ENCODE data around the gene CLIC4.
"Not testable (repeated sequence)": the region's sequence is repeated elsewhere in the genome, so short reads cannot be mapped to it uniquely, and the experiment has no call there.

Gene CLIC4

DNA sequence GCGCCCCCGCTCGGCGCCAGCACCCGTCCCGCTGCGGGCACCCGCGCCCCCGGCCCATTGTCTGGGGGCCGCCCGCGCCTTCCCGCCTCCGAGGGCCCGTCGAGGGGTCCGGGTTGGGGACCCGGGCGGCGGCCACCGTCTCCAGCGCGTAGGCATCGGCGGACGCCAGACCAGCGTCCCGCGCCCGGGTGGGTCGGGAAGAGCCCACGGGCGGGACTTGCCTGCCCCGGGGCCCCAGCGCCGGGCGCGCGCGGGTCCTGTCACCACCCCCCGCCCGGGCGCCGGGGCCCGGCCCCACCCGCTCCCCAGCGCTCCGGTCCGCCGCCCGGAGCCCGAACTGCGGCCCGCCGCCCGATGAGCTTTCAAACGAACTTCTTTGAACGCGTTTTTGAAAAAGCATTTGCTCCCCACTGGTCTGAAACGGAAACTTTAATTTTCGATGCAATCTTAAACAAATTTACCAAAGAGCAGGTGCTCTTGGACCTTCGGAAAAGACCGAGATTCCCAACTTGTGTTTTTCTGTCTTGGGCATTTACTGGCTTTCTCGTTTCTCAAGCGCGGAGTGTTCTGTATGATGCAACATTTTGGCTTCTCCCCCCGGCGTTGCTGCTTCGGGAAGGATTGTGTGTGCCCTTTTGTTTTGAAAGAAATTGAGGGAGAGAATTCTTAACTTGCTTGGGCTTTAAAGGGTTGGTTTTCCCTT, 615 bp downstream of the CLIC4 start:
- no peak for DNase-seq (ENCODE audit: low read depth in 2 of 2)

GRCh38 chr1:24748191-24749121, 3.2 kb downstream of the CLIC4 start:
- DNase-seq (ENCODE audit: low read depth in 2 of 2) = no peak

GRCh38 chr1:24749252-24749651, 4.0 kb downstream of the CLIC4 start:
- no peak for DNase-seq (ENCODE audit: low read depth in 2 of 2)

- no peak for DNase-seq (ENCODE audit: low read depth in 2 of 2)
Measured at GRCh38 chr1:24749886-24750285, 4.6 kb downstream of the CLIC4 start.

DNA sequence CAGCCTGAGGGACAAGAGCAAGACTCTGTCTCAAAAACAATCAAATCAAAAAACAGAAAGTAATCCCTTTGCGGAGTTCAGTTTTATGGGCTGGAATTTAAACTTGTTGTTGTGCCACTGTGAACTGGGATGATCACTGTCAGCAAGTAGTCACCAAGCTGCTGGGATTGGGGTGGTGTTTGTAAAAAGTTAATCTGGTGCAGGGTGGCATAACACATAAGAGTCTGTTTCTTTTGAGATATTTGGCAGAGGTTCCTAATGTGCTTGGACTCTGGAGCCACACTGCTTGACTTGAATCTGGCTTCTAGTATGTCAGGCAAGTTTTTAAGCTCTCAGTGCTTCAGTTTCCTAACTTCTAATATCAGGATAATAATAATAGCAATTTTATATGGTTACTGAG, 6.6 kb downstream of the CLIC4 start:
- no peak for DNase-seq (ENCODE audit: low read depth in 2 of 2)

DNA sequence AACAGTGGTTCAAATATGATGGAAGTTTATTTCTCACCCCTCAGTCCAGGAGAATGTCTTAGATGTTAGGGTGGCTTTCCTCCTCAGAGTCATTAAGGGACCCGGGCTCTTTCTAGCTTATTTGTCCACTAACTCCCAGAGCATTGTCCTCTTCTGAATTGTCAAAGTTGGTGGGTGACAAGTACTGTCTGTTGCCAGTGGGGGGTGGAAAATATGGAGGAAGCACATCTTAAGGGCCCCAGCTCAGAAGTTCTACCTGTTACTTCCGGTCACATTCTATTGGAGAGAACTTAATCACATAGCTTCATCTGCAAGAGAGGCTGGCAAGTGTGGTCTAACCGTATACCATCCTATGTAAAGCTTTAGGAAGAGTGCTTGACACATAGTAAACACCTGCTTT, 7.1 kb downstream of the CLIC4 start:
- no peak for DNase-seq (ENCODE audit: low read depth in 2 of 2)

GRCh38 chr1:24754229-24754628, 9.0 kb downstream of the CLIC4 start:
- DNase-seq (ENCODE audit: low read depth in 2 of 2) = no peak

DNA sequence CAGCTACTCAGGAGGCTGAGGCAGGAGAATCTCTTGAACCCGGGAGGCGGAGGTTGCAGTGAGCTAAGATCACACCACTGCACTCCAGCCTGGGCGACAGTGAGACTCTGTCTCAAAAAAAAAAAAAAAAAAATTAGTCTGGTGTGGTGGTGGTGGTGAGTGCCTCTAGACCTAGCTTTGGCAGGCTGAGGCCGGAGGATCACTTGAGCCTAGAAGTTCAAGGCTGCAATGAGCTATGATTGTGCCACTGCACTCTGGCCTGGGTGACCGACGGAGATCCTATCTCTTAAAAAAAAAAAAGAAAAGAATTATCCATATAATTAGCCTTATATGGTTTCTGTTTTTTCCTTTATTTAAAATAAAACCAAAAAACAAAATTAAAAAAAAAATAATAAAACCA, 10.1 kb downstream of the CLIC4 start:
- DNase-seq (ENCODE audit: low read depth in 2 of 2) = not testable (repeated sequence)

- DNase-seq (ENCODE audit: low read depth in 2 of 2) = no peak
Measured at GRCh38 chr1:24756395-24756794, 11.1 kb downstream of the CLIC4 start.

GRCh38 chr1:24759492-24759891, 14.2 kb downstream of the CLIC4 start:
- no peak for DNase-seq (ENCODE audit: low read depth in 2 of 2)

GRCh38 chr1:24761582-24761981, 16.3 kb downstream of the CLIC4 start:
- no peak for DNase-seq (ENCODE audit: low read depth in 2 of 2)

- no peak for DNase-seq (ENCODE audit: low read depth in 2 of 2)
Measured at GRCh38 chr1:24762133-24762676, 17.0 kb downstream of the CLIC4 start.

DNA sequence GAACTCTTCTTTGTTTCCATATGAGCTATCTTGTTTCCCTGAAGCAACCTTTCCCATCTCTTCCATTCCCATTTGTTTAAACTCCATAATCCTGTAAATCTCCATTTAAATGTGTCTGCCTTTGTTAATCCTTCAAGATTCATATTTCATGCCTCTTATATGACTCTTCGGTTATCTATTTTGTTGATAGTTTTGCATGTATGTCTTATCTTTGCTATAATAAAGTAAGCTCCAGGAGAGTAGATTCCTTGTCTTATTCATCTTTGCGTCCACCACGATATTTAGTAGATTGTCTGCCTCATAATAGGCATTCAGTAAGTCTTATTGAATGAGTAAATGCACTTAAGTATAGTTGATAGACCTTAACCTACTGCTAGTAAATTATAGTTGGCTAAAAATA, 18.4 kb downstream of the CLIC4 start:
- no peak for DNase-seq (ENCODE audit: low read depth in 2 of 2)

GRCh38 chr1:24764439-24764838, 19.2 kb downstream of the CLIC4 start:
- no peak for DNase-seq (ENCODE audit: low read depth in 2 of 2)

GRCh38 chr1:24764848-24765247, 19.6 kb downstream of the CLIC4 start:
- no peak for DNase-seq (ENCODE audit: low read depth in 2 of 2)

- no peak for DNase-seq (ENCODE audit: low read depth in 2 of 2)
Measured at GRCh38 chr1:24765308-24765988, 20.2 kb downstream of the CLIC4 start.

DNA sequence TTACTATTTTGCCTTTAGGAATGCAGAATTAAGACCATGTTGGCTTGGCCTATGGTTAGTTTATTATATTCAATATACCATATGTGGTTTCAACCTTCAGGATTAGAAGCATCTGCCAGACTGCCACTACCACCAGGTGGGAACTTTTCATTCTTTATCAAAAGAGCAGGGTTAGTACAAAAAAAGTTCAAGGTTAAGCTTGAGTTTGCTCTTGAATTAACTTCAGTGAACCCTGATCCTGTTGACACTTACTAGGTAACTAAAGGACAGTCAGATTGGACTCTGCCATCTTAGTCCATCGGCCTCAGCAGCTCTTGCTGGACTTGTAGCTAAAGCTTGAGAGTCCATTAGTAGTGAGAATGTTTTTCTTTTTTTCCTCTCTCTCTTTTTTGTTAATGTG, 22.1 kb downstream of the CLIC4 start:
- DNase-seq (ENCODE audit: low read depth in 2 of 2) = no peak

- no peak for DNase-seq (ENCODE audit: low read depth in 2 of 2)
Measured at GRCh38 chr1:24768873-24769605, 23.8 kb downstream of the CLIC4 start.

DNA sequence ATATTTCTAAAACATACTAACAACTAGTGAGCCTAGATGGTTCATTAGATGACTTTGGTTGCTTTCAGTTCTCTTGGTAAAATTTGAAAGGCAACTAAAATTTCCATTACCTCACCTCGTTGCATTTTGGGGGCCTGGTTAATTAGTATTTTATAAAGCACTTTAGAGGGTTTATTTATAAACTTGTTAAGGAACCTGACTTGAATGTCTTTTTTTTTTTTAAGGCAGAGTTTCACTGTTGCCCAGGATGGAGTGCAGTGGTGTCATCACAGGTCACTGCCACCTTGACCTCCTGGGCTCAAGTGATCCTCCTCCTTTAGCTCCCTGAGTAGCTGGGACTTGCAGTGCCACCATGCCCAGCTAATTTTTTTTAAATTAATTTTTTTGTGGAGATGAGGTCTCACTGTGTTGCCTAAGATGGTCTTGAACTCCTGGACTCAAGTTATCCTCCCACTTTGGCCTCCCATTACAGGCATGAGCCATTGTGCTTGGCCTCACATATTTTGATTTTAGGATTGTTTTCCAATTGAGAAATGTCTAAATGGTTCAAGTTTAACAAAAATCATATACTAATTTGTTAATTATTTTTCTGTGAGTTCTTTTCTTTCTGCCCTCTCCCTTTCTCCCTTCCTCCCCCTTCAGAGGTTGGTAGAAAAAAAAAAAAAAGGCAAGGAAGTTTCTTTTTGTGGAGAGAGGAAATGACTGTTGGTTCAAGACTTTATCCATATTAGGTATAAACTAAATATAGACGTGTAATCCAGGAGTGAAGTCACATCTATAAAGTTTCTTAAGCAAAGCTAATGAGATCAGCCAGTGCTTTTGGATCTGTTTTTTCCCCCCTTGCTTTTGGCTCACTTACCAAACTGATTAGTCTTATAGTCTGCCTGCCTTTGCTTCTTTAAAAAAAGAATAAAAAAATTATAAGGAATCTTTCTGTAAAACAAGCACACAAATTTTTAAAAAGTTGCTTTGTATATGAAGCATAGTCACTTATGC, 24.7 kb downstream of the CLIC4 start:
- DNase-seq (ENCODE audit: low read depth in 2 of 2) = no peak

GRCh38 chr1:24770881-24771280, 25.6 kb downstream of the CLIC4 start:
- no peak for DNase-seq (ENCODE audit: low read depth in 2 of 2)

All from stimulated activated CD8-positive, alpha-beta memory T cell treated with anti-CD3 and anti-CD28 coated beads, Interleukin-15, amount 100 ng/mL, for 4 hours (primary cell).